Neural progenitor cell (in vitro differentiated cells): ENCODE measurements around the gene NCKAP5L. TPM values are rescaled to one million over a fixed set of nuclear protein-coding genes. Genes with fewer than 3 reads are reported as not detected.

Experiments
- DNase-seq: peaks from one replicate; pipeline ENCODE4 v3.0.0-alpha.2; 2016; ENCODE audit warnings: low spot score
- H2AFZ ChIP-seq: fragments of 200-600 bp; sonication (generic); replicated peaks from 2 replicates; pipeline ENCODE4 v1.6.1; 2016; ENCODE audit warnings: antibody characterized with exemption
- H3F3A ChIP-seq: fragments of 200-600 bp; sonication (generic); 2 replicates; pipeline ENCODE4 v1.6.1; 2016; ENCODE audit warnings: antibody characterized with exemption, low read depth
- H3K27ac ChIP-seq: fragments of 200-600 bp; sonication (generic); 2 replicates; pipeline ENCODE4 v1.5.1; 2016; ENCODE audit warnings: mild to moderate bottlenecking
- H3K27me3 ChIP-seq: fragments of 200-600 bp; sonication (generic); 2 replicates; pipeline ENCODE4 v1.6.1; 2016; ENCODE audit warnings: mild to moderate bottlenecking, moderate library complexity
- H3K36me3 ChIP-seq: fragments of 200-600 bp; sonication (generic); 2 replicates; pipeline ENCODE4 v1.5.1; 2016
- H3K4me1 ChIP-seq: fragments of 200-600 bp; sonication (generic); 2 replicates; pipeline ENCODE4 v1.6.1; 2016; ENCODE audit warnings: mixed run types
- H3K4me2 ChIP-seq: fragments of 200-600 bp; sonication (generic); 2 replicates; pipeline ENCODE4 v1.6.1; 2016
- H3K4me3 ChIP-seq: fragments of 200-600 bp; sonication (generic); 2 replicates; pipeline ENCODE4 v1.5.1; 2016
- H3K79me2 ChIP-seq: fragments of 200-600 bp; sonication (generic); 2 replicates; pipeline ENCODE4 v1.6.1; 2016; ENCODE audit warnings: low read depth
- H3K9ac ChIP-seq: fragments of 200-600 bp; sonication (generic); 2 replicates; pipeline ENCODE4 v1.6.1; 2016
- H3K9me3 ChIP-seq: fragments of 200-600 bp; sonication (generic); 2 replicates; pipeline ENCODE4 v1.5.1; 2016; ENCODE audit warnings: low read depth
- H4K20me1 ChIP-seq: fragments of 200-600 bp; sonication (generic); 2 replicates; pipeline ENCODE4 v1.6.1; 2016; ENCODE audit warnings: low read depth
- H3K27ac Mint-ChIP-seq: 3 replicates; pipeline ENCODE4 v1.8.0; 2021; ENCODE audit warnings: mixed read lengths
- H3K27me3 Mint-ChIP-seq: 2 replicates; pipeline ENCODE4 v1.8.0; 2022; ENCODE audit warnings: low read depth, mild to moderate bottlenecking, inconsistent platforms, moderate library complexity, mixed read lengths; ENCODE audit not compliant: insufficient read depth
- H3K36me3 Mint-ChIP-seq: 3 replicates; pipeline ENCODE4 v1.8.0; 2021; ENCODE audit warnings: mixed read lengths
- H3K4me1 Mint-ChIP-seq: 3 replicates; pipeline ENCODE4 v1.8.0; 2021; ENCODE audit warnings: mixed read lengths
- H3K4me3 Mint-ChIP-seq: 3 replicates; pipeline ENCODE4 v1.8.0; 2021; ENCODE audit warnings: mild to moderate bottlenecking, moderate library complexity, mixed read lengths
- H3K9me3 Mint-ChIP-seq: 3 replicates; pipeline ENCODE4 v1.8.0; 2020; ENCODE audit warnings: mixed read lengths
- CTCF ChIP-seq: fragments of 200-600 bp; sonication (generic); IDR thresholded peaks from 2 replicates; pipeline ENCODE4 v1.5.1; 2017; ENCODE audit warnings: antibody characterized with exemption, mild to moderate bottlenecking
- EZH2 ChIP-seq: fragments of 200-600 bp; sonication (generic); IDR thresholded peaks from 2 replicates; pipeline ENCODE4 v1.6.1; 2017; ENCODE audit warnings: antibody characterized with exemption, mild to moderate bottlenecking, moderate library complexity
- EZH2phosphoT487 ChIP-seq: fragments of 200-600 bp; sonication (generic); IDR thresholded peaks from 2 replicates; pipeline ENCODE4 v1.6.1; 2017; ENCODE audit warnings: antibody characterized with exemption
- total RNA-seq: library from RNA; depleted of rRNA; stranded (reverse); fragments of >200 nt; gene quantifications from 2 replicates; pipeline ENCODE4 v1.2.3, GENCODE V29; 2015; ENCODE audit warnings: low replicate concordance

The NCKAP5L gene
- total RNA-seq, 1 donor from 2014 or later = 5.6 TPM

- peaks cover 17% of the 10 kb centered on the region for H3K4me1 ChIP-seq
- Mint-ChIP-seq H3K27me3 (peaks cover 2% of the 10 kb centered on the region), H3K4me3 (no peak overlapping the region), H3K4me1 (peaks cover 5% of the 10 kb centered on the region), H3K27ac (no peak overlapping the region), H3K36me3 (peaks cover 37% of the 10 kb centered on the region), H3K9me3 (peaks cover 4% of the 10 kb centered on the region)
- H3K4me3 ChIP-seq = no peak overlapping the region
- no peak overlapping the region for H2AFZ ChIP-seq
- peaks cover 55% of the 10 kb centered on the region for H4K20me1 ChIP-seq
- H3K27me3 ChIP-seq = no peaks in the 10 kb centered on the region
- peaks cover 12% of the 10 kb centered on the region for H3F3A ChIP-seq
- DNase-seq = no peak
- H3K79me2 ChIP-seq = peaks cover 17% of the 10 kb centered on the region
- no peaks in the 10 kb centered on the region for H3K9me3 ChIP-seq
- H3K9ac ChIP-seq = no peak overlapping the region
- H3K27ac ChIP-seq = no peak overlapping the region
- no peaks in the 10 kb centered on the region for H3K36me3 ChIP-seq
- H3K4me2 ChIP-seq = no peak overlapping the region
- TF ChIP-seq EZH2phosphoT487 (no peak), CTCF (no peak), EZH2 (no peak)
Observed at GRCh38 chr12:49818241-49818895, 9.8 kb downstream of the NCKAP5L start.

GRCh38 chr12:49813131-49813530, 15.1 kb downstream of the NCKAP5L start:
- peaks cover 11% of the 10 kb centered on the region for H3K79me2 ChIP-seq
- peaks cover 38% of the 10 kb centered on the region for H3K4me1 ChIP-seq
- no peaks in the 10 kb centered on the region for H3K27me3 ChIP-seq
- Mint-ChIP-seq H3K9me3 (peaks cover 4% of the 10 kb centered on the region), H3K27me3 (no peaks in the 10 kb centered on the region), H3K4me1 (peaks cover 42% of the 10 kb centered on the region), H3K27ac (no peak overlapping the region), H3K4me3 (no peak overlapping the region), H3K36me3 (peaks cover 32% of the 10 kb centered on the region)
- H2AFZ ChIP-seq = no peak overlapping the region
- DNase-seq = no peak
- H3K36me3 ChIP-seq = no peaks in the 10 kb centered on the region
- peaks cover 35% of the 10 kb centered on the region for H3F3A ChIP-seq
- no peak overlapping the region for H3K27ac ChIP-seq
- H3K4me2 ChIP-seq = no peak overlapping the region
- no peak for TF ChIP-seq EZH2
- TF ChIP-seq CTCF = no peak
- no peak for TF ChIP-seq EZH2phosphoT487
- no peaks in the 10 kb centered on the region for H3K9me3 ChIP-seq
- no peak overlapping the region for H3K4me3 ChIP-seq
- peaks cover 7% of the 10 kb centered on the region for H4K20me1 ChIP-seq
- H3K9ac ChIP-seq = no peak overlapping the region

GRCh38 chr12:49811961-49812401, 16.2 kb downstream of the NCKAP5L start:
- peaks cover 44% of the 10 kb centered on the region for H3K4me1 ChIP-seq
- no peak overlapping the region for H3K9ac ChIP-seq
- H3K4me1 Mint-ChIP-seq = peaks cover 52% of the 10 kb centered on the region
- H3K27me3 Mint-ChIP-seq = no peaks in the 10 kb centered on the region
- no peak overlapping the region for H3K4me3 Mint-ChIP-seq
- H3K9me3 ChIP-seq = no peaks in the 10 kb centered on the region
- H3K27me3 ChIP-seq = no peaks in the 10 kb centered on the region
- no peaks in the 10 kb centered on the region for H3K36me3 ChIP-seq
- no peak overlapping the region for H2AFZ ChIP-seq
- H3K27ac Mint-ChIP-seq = peak overlapping the region; percentile 48
- H3K36me3 Mint-ChIP-seq = peaks cover 29% of the 10 kb centered on the region
- no peak for DNase-seq
- H3K4me3 ChIP-seq = no peak overlapping the region
- no peak for TF ChIP-seq EZH2
- TF ChIP-seq CTCF = no peak
- TF ChIP-seq EZH2phosphoT487 = no peak
- no peak overlapping the region for H3K27ac ChIP-seq
- peaks cover 4% of the 10 kb centered on the region for H3K9me3 Mint-ChIP-seq
- peaks cover 43% of the 10 kb centered on the region for H3F3A ChIP-seq
- H3K79me2 ChIP-seq = peaks cover 22% of the 10 kb centered on the region
- peaks cover 5% of the 10 kb centered on the region for H4K20me1 ChIP-seq
- H3K4me2 ChIP-seq = no peak overlapping the region
